Mucosa of rectum (tissue), 2 donors: Measurements from ENCODE around the gene HLA-DPB1.

Experiments used
- H3K27ac ChIP-seq, 2 donors: one replicate each; pipeline ENCODE4 v1.7.0; 2013; ENCODE audit warnings: inconsistent platforms in 2 of 2, low read depth in 2 of 2, low read length in 2 of 2
- H3K27me3 ChIP-seq, 2 donors: one replicate each; pipeline ENCODE4 v1.7.0; 2013; ENCODE audit warnings: low read length in 2 of 2; ENCODE audit not compliant: control insufficient read depth in 2 of 2, insufficient read depth in 2 of 2
- H3K36me3 ChIP-seq, 2 donors: one replicate each; pipeline ENCODE4 v1.7.0; 2013; ENCODE audit warnings: low read length in 2 of 2; ENCODE audit not compliant: control insufficient read depth in 2 of 2, insufficient read depth in 2 of 2
- H3K4me1 ChIP-seq, 2 donors: one replicate each; pipeline ENCODE4 v1.7.0; 2013; ENCODE audit warnings: low read length in 2 of 2, mild to moderate bottlenecking in 1 of 2; ENCODE audit not compliant: control insufficient read depth in 2 of 2, insufficient read depth in 2 of 2
- H3K4me3 ChIP-seq, 2 donors: one replicate each; pipeline ENCODE4 v1.7.0; 2013; ENCODE audit warnings: low read length in 2 of 2
- H3K9ac ChIP-seq, 2 donors: one replicate each; pipeline ENCODE4 v1.7.0; 2013; ENCODE audit warnings: low read length in 2 of 2, low read depth in 1 of 2, mild to moderate bottlenecking in 1 of 2
- H3K9me3 ChIP-seq, 2 donors: one replicate each; pipeline ENCODE4 v1.7.0; 2013; ENCODE audit warnings: low read length in 2 of 2; ENCODE audit not compliant: control insufficient read depth in 2 of 2
- donor health status: healthy.
- donor health status: Normal muscosa, but diverticular disease.

The HLA-DPB1 gene

DNA sequence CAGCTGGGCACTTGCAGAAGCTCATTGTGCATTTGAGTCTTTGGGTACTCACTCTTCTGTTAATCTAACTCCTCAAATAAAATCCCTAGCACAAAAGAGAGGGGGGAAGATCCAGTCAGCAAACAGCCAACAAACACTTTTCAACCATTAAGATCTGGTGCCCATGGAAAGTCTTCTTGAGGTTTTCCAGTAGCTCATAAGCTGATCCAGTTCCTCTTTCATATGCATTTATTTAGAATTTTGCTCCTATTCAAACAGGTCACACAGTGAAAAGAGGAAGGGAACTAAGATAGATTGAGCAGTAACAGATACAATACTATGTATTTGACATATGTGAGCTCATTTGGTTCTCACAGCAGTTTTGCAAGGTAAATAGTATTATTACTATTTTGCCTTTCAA, 38.6 kb downstream of the HLA-DPB1 start:
- Histone ChIP-seq H3K4me3 (no peak overlapping the region), H3K9me3 (no peaks in the 10 kb centered on the region), H3K27me3 (peaks cover 14 to 25% of the 10 kb centered on the region in 2 donors), H3K36me3 (no peaks in the 10 kb centered on the region), H3K27ac (no peak overlapping the region), H3K4me1 (no peaks in the 10 kb centered on the region), H3K9ac (no peak overlapping the region)

DNA sequence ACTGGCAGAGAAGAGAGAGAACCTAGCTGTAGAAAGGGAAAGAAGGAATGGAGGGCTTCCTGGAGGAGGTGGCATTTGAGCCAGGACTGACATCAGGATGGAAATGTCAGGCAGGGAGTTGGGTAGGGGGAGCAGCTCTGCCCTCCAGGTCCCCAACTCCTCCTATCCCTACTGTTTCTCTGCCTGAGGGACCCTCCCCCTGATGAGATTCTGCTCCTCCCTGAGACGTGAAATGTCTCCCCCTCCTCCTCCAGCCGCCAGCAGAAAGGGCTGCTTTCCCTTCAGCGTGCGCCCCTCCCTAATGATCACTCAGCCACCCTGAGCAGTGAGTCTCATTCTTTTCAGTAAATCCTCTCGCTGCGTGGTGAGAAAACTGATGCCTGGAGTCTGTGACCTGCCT, 40.6 kb downstream of the HLA-DPB1 start:
- no peak overlapping the region for H3K27ac ChIP-seq
- peaks cover 14 to 25% of the 10 kb centered on the region in 2 donors for H3K27me3 ChIP-seq
- no peak overlapping the region for H3K9ac ChIP-seq
- H3K4me3 ChIP-seq, result no peak overlapping the region
- H3K9me3 ChIP-seq, result no peaks in the 10 kb centered on the region
- H3K4me1 ChIP-seq, result no peaks in the 10 kb centered on the region
- H3K36me3 ChIP-seq, result no peaks in the 10 kb centered on the region

GRCh38 chr6:33116841-33117711, 41.3 kb downstream of the HLA-DPB1 start:
- Histone ChIP-seq H3K4me3 (no peak overlapping the region), H3K9me3 (no peaks in the 10 kb centered on the region), H3K36me3 (no peaks in the 10 kb centered on the region), H3K4me1 (no peaks in the 10 kb centered on the region), H3K9ac (no peak overlapping the region), H3K27ac (no peak overlapping the region), H3K27me3 (peaks cover 14 to 25% of the 10 kb centered on the region in 2 donors)

GRCh38 chr6:33117811-33118277, 42.1 kb downstream of the HLA-DPB1 start:
- Histone ChIP-seq H3K4me3 (no peak overlapping the region), H3K4me1 (no peaks in the 10 kb centered on the region), H3K9me3 (no peaks in the 10 kb centered on the region), H3K9ac (no peak overlapping the region), H3K27me3 (peaks cover 14 to 25% of the 10 kb centered on the region in 2 donors), H3K27ac (no peak overlapping the region), H3K36me3 (no peaks in the 10 kb centered on the region)

- Histone ChIP-seq H3K27ac (no peak overlapping the region), H3K36me3 (no peaks in the 10 kb centered on the region), H3K27me3 (peaks cover 14 to 25% of the 10 kb centered on the region in 2 donors), H3K9me3 (peaks cover 3 to 7% of the 10 kb centered on the region in 2 donors), H3K9ac (no peak overlapping the region), H3K4me1 (no peaks in the 10 kb centered on the region), H3K4me3 (no peak overlapping the region)
Measured at GRCh38 chr6:33118525-33119123, 42.8 kb downstream of the HLA-DPB1 start.

GRCh38 chr6:33120001-33120400, 44.2 kb downstream of the HLA-DPB1 start:
- Histone ChIP-seq H3K36me3 (no peaks in the 10 kb centered on the region), H3K27me3 (peaks cover 14 to 19% of the 10 kb centered on the region in 2 donors), H3K4me3 (no peak overlapping the region), H3K27ac (no peak overlapping the region), H3K9ac (no peak overlapping the region), H3K9me3 (peaks cover 5 to 7% of the 10 kb centered on the region in 2 donors), H3K4me1 (no peaks in the 10 kb centered on the region)

GRCh38 chr6:33123181-33123580, 47.4 kb downstream of the HLA-DPB1 start:
- Histone ChIP-seq H3K4me3 (no peak overlapping the region), H3K9ac (no peak overlapping the region), H3K36me3 (no peaks in the 10 kb centered on the region), H3K4me1 (no peaks in the 10 kb centered on the region), H3K9me3 (peaks cover 5 to 7% of the 10 kb centered on the region in 2 donors), H3K27me3 (peaks cover 0 to 3% of the 10 kb centered on the region in 2 donors), H3K27ac (no peak overlapping the region)

GRCh38 chr6:33123732-33124524, 48.1 kb downstream of the HLA-DPB1 start:
- Histone ChIP-seq H3K9me3 (peaks cover 5 to 7% of the 10 kb centered on the region in 2 donors), H3K27ac (no peak overlapping the region), H3K36me3 (no peaks in the 10 kb centered on the region), H3K27me3 (peaks cover 0 to 3% of the 10 kb centered on the region in 2 donors), H3K4me3 (no peak overlapping the region), H3K4me1 (no peaks in the 10 kb centered on the region), H3K9ac (no peak overlapping the region)

DNA sequence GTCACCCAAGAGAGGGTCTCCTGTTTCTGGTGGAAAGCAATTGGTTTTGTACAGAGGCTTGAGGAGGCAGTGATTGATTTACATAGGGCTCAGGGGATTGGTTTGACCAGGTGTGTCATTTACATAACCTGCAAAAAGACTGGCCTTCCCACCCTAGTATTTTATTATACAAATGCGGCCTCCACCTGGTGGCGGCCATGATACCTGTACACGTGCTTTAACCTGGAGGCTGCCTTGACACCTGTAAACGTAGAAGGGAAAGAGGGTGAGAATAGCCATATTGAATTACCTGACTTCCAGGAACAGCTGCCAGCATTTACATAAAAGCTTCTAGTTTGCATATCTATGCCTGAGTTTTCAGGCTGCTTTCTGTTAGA, 48.7 kb downstream of the HLA-DPB1 start:
- peaks cover 5 to 7% of the 10 kb centered on the region in 2 donors for H3K9me3 ChIP-seq
- no peak overlapping the region for H3K27ac ChIP-seq
- H3K9ac ChIP-seq, result no peak overlapping the region
- H3K4me1 ChIP-seq, result no peaks in the 10 kb centered on the region
- H3K4me3 ChIP-seq, result no peak overlapping the region
- peaks cover 0 to 3% of the 10 kb centered on the region in 2 donors for H3K27me3 ChIP-seq
- no peaks in the 10 kb centered on the region for H3K36me3 ChIP-seq

DNA sequence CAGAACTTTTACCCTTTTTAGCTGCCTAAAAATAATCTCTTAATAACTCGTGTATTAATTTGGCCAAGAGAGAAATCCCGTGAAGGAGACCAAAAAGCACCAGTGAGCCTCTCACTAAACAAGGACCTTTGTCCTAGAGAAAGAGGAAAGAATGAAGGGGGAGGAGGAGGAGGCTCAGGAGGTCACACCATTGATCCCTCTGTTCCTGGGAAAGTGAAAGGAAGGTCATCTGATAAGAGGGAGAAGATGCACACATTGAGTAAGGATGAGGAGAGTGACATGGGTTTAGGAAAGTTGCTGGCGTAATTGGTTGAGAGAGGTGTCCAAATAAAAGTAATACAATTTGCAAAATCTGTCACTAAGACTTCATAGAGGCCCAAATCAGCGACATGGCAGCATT, 49.2 kb downstream of the HLA-DPB1 start:
- Histone ChIP-seq H3K27me3 (peaks cover 0 to 3% of the 10 kb centered on the region in 2 donors), H3K9ac (no peak overlapping the region), H3K27ac (no peak overlapping the region), H3K4me3 (no peak overlapping the region), H3K9me3 (peaks cover 5 to 7% of the 10 kb centered on the region in 2 donors), H3K4me1 (no peaks in the 10 kb centered on the region), H3K36me3 (no peaks in the 10 kb centered on the region)
